Stimulated activated CD4-positive, alpha-beta T cell treated with anti-CD3 and anti-CD28 coated beads, Interleukin-1b, Interleukin-23, amount 100 ng/mL, for 24 hours (primary cell): ENCODE data around the gene SLC19A1.
A peak's percentile ranks its signal among the peaks of the same experiment; 100 is the strongest.

Source experiments
- DNase-seq, 4 experiments: peaks; one replicate each; pipeline ENCODE4 v3.0.0-alpha.2; 2020; ENCODE audit warnings: low read depth in 4 of 4, low spot score in 1 of 4

The SLC19A1 gene

DNA sequence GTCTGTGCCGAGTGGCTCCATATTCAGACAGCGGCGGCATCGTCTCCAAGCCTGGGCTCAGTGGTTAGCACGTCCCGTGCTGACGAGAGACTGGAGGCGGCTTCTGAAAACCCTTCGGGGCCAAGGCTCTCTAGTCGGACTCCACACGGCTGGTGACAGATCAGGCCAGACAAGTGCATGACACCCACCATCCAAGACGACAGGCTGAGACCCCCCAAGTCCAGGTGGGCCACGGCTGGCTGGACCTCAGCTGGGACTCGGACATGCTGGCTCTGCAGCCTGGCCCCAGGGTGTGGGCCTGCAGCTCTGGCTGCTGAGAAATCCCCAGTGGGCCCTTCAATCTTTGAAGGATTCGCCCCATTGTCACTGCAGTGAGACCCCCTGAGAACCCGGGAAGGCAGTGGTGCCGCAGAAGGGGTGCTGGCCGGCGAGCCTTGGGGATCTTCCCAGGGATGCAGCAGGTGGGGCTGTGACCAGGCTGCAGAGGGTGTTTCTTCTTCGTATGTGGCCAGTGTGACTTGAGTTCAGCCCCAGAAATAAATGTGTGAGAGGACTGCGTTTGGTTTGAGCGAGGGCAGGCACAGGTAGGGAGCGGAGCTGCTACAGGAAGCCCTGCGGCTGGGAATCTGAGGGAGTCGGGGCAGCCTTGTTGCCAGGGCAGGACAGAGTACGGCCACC, 15.9 kb upstream of the SLC19A1 start:
- DNase-seq, result no peak

DNA sequence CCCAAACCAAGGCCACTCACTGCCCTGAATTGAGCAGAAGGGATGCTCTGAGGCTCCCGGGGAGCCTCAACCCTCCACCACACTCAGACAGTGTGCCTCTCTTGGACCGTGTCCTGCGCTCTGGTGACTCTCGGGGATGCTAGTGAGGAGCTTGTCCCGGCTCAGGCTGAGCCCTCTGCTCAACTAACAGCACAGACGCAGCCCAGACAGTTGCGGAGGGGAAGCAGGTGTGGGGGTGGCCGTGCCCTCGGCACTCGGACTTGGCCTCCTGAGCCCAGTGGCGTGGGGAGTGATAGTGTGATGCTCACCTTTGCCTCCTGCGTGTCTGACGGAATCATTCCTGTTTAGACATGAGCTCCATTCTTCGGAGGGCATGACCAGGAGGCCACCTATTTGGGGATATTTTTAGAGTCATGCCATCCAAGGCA, 15.4 kb upstream of the SLC19A1 start:
- DNase-seq, result no peak

DNA sequence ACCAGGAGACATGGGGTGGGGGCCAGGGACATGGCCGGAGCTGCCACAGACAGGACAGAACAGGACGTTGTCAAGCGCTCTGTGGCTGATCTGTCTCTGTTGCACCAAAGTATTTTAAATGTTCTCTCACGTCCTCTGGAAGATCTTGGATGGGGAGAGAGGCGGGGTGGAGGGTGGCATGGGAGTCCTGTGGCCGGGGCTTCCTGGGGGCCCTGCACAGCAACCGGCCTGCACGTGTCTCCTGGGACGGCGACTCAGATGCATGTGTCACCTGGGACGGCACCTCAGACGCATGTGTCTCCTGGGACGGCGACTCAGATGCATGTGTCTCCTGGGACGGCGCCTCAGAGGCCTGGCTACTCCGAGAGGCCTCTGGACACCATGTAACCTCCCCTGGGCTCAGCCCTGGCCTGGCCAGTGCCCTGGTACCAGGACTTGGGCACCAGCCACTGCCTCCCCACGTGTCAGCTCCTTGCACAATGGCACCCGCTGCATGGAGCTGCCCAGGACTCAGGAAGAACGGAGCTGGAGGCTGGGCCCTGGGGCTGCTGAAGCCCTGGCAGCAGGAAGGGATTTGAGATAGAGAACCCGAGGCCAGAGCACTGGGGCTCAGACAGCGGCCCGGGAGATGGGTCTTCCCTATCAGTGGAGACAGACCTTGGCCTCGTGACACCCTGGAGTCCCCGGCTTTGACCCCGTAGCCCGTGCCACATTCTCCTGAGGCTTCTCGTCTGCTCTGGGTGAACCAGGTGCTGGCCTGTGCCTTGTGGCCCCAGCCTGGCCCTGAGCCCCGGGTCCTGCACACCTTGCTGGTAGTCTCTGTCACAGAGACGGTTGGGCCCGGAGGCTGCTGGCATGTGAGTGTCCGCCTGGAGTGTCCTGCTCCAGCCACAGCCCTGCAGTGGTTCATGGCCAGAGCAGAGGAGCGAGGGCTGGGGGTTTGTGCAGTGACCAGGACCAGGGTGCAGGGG, 14.7 kb upstream of the SLC19A1 start:
- DNase-seq, result no peak

DNA sequence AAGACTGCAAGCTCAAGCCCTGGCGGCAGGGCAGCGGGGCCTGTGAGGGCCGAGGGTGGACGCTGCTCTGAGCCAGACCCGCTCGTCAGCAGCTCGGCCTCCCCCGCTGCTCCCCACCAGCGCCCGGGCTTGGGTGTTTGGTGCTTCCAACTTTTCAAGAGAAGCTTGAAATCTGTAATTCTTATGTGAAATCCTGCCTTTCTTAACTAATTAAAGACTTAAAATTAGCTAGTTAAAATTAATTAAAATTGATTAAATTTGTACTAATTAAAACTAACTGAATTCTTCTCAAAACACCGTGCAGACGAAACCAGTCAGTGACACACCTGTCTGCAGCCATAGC, 14.0 kb upstream of the SLC19A1 start:
- no peak for DNase-seq

GRCh38 chr21:45555557-45556301, 13.5 kb upstream of the SLC19A1 start:
- peak in 1 of 4 experiments; percentile 42 for DNase-seq

- no peak for DNase-seq
Observed at GRCh38 chr21:45555251-45555556, 13.0 kb upstream of the SLC19A1 start.

DNA sequence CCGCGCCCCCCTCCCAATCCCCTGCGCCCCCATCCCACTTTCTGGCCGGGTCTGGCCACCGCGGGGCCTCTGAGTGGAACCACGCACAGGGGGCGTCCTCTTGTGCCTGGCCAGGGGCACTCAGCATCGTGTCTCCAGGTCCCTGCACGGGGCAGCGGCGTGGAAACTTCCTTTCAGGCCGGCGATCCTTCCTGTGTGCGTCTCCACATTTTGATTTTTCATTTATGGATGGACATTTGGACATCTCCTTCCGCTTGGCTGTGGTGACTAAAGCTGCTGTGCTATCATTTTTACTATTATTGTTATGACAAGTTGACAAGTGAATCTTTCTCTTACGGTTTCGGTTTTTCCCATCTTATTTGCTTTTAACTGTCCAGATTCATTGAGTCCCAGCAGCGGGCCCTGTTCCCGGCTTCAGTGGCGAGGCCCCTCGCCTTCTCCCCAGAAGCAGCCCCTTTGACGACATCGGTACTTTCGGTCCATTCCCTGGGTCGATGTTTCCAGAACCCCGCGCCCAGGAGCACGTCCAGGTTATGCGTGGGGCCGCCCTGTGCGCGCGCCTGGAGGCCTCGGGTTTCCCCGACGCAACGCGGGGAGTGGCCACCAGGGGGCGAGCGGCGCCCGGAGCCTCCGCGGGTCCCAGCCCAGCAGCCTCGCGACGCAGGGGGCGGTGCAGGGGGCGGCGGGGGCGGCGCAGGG, 12.4 kb upstream of the SLC19A1 start:
- peak; percentile 73 to 92 (median 80) for DNase-seq

- no peak for DNase-seq
Observed at GRCh38 chr21:45552696-45553391, 10.6 kb upstream of the SLC19A1 start.

- DNase-seq, result no peak
Observed at GRCh38 chr21:45551783-45552695, 9.8 kb upstream of the SLC19A1 start.

DNA sequence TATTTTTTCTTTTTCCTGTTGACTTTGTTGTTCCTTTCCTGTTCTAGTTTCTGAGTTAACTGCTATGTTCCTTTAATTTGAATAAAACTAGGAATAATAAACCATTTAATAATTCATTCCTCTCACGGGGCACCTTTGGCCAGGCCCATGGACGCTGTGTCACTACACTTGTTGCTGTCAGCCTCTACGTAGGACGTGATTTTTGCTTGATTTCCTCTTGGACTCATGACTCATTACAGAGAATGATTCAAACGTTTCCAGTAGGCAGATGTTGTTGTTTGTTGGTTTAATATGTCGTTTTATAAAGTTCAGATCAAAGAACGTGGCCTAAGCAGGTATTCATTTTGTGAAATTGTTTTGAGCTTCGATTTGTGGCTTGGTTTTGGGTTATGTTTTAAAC, 9.1 kb upstream of the SLC19A1 start:
- DNase-seq, result no peak

DNA sequence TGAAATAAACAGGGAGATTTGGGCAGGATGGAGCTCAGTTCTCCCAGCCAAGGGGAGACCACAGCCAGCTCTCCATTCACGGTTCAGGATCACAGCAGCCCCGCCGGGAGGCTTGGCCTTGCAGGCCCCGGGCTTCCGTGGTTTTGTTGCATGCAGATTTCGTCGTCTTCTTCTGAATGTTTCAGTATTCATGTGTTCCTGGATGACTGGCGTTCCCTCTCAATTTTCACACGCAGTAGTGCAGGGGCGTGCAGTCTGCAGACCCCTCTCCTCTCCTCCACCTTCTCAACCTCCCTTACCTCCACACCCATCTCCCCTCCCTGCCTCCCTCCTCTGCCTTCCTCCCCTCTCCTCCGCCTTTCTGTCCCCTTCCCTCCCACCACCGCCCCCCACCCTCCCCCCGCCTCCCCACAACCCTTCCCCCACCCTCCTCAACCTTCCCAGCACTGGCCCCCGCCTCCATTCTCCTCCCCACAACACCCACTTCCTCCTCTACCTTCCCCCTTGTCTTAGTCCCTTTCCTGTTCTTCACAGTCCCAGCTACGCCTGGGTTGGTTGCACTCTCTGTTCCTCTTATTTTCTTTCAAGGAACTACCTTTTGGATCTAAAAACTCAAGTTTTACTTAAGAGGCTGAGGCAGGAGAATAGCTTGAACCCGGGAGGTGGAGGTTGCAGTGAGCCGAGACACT, 8.4 kb upstream of the SLC19A1 start:
- peak in 1 of 4 experiments; percentile 52 for DNase-seq

DNA sequence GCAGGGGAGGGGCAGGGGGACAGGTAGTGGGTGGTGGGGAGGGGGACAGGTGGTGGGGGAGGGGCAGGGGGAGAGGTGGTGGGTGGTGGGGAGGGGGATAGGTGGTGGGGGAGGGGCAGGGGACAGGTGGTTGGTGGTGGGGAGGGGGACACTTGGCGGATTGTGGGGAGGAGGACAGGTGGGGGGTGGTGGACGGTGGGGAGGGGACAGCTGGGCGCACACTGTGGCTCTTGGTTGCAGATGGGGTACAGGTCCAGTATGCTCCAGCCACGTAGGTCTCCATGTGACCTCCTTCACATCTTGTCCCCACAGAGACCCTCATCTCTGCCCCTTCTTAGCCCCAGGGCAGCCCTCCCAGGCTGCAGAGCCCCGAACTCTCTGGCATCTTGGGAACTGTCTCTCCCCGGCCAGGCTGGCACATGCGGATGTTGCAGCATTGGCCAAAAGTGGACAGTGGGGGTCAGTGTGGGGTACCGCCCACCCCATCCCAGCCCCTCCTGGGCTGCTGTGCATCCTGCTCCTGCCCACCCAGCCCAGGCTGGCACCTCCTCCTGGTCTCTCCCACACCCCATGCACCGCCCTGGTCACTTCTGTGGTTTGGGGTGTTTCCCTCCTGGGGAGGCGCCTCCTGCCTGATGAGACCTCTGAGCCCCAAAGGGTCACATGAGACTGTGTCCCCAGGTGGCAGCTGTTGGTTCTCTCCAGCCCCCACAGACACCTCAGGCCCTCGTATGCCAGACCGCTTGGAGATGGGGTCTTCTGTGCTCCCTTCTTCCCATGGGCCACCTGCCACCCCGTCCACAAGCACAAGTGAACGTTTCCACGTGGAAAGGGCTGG, 7.6 kb upstream of the SLC19A1 start:
- DNase-seq, result no peak

- no peak for DNase-seq
Observed at GRCh38 chr21:45548711-45549491, 6.7 kb upstream of the SLC19A1 start.

DNA sequence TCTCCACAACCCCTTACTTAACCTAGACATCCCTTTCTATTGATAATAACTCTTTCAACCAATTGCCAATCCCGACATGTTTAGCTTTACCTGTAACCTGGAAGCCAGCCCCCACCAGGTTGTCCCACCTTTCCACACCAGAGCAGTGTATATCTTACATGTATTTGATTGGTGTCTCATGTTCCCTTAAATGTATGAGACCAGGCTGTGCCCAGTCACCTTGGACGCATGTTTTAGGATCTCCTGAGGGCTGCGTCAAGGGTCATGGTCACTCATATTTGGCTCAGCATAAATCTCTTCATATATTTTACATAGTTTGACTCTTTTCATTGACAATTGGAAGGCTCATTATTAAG, 5.3 kb upstream of the SLC19A1 start:
- no peak for DNase-seq

- no peak for DNase-seq
Observed at GRCh38 chr21:45546636-45547544, 4.7 kb upstream of the SLC19A1 start.
